Measurements from ENCODE around the gene GOLIM4.

Gene GOLIM4

GRCh38 chr3:168100777-168101492 lies 5.2 kb upstream of the GOLIM4 start:
- no peak for DNase-seq (ENCODE audit: low read depth in 2 of 2)

GRCh38 chr3:168097381-168097780 lies 1.7 kb upstream of the GOLIM4 start:
- DNase-seq (ENCODE audit: low read depth in 2 of 2): no peak

GRCh38 chr3:168096210-168096652 lies 507 bp upstream of the GOLIM4 start:
- peak in 1 of 2 donors; percentile 1 for DNase-seq (ENCODE audit: low read depth in 2 of 2)

- peak in 1 of 2 donors; percentile 26 for DNase-seq (ENCODE audit: low read depth in 2 of 2)
Observed at GRCh38 chr3:168094877-168095610, 680 bp downstream of the GOLIM4 start.

GRCh38 chr3:168094580-168094876 lies 1.2 kb downstream of the GOLIM4 start:
- no peak for DNase-seq (ENCODE audit: low read depth in 2 of 2)

GRCh38 chr3:168093790-168094189 lies 1.9 kb downstream of the GOLIM4 start:
- DNase-seq (ENCODE audit: low read depth in 2 of 2): no peak

GRCh38 chr3:168093229-168093628 lies 2.5 kb downstream of the GOLIM4 start:
- DNase-seq (ENCODE audit: low read depth in 2 of 2): no peak

GRCh38 chr3:168091941-168092340 lies 3.8 kb downstream of the GOLIM4 start:
- DNase-seq (ENCODE audit: low read depth in 2 of 2): no peak

GRCh38 chr3:168091302-168091858 lies 4.3 kb downstream of the GOLIM4 start:
- no peak for DNase-seq (ENCODE audit: low read depth in 2 of 2)

- DNase-seq (ENCODE audit: low read depth in 2 of 2): no peak
Observed at GRCh38 chr3:168090306-168091085, 5.2 kb downstream of the GOLIM4 start.

- DNase-seq (ENCODE audit: low read depth in 2 of 2): no peak
Observed at GRCh38 chr3:168089179-168089771, 6.4 kb downstream of the GOLIM4 start.

GRCh38 chr3:168088106-168088720 lies 7.5 kb downstream of the GOLIM4 start:
- DNase-seq (ENCODE audit: low read depth in 2 of 2): no peak

GRCh38 chr3:168087539-168087938 lies 8.2 kb downstream of the GOLIM4 start:
- DNase-seq (ENCODE audit: low read depth in 2 of 2): no peak

- no peak for DNase-seq (ENCODE audit: low read depth in 2 of 2)
Observed at GRCh38 chr3:168086541-168087260, 9.0 kb downstream of the GOLIM4 start.

GRCh38 chr3:168085491-168086119 lies 10.1 kb downstream of the GOLIM4 start:
- no peak for DNase-seq (ENCODE audit: low read depth in 2 of 2)

GRCh38 chr3:168083906-168084305 lies 11.8 kb downstream of the GOLIM4 start:
- DNase-seq (ENCODE audit: low read depth in 2 of 2): no peak

GRCh38 chr3:168081856-168082255 lies 13.9 kb downstream of the GOLIM4 start:
- DNase-seq (ENCODE audit: low read depth in 2 of 2): no peak

GRCh38 chr3:168081171-168081771 lies 14.5 kb downstream of the GOLIM4 start:
- DNase-seq (ENCODE audit: low read depth in 2 of 2): no peak

GRCh38 chr3:168080499-168081170 lies 15.1 kb downstream of the GOLIM4 start:
- no peak for DNase-seq (ENCODE audit: low read depth in 2 of 2)

All from stimulated activated CD8-positive, alpha-beta memory T cell treated with anti-CD3 and anti-CD28 coated beads, Interleukin-15, amount 100 ng/mL, for 4 hours (primary cell).